Measurements from ENCODE around the gene KLHL6.
"Not testable (repeated sequence)": the region's sequence is repeated elsewhere in the genome, so short reads cannot be mapped to it uniquely, and the experiment has no call there.

Gene KLHL6

GRCh38 chr3:183526838-183527427, 28.6 kb downstream of the KLHL6 start:
- Histone ChIP-seq H3K4me1 (ENCODE audit: control insufficient read depth, insufficient read depth, low read length) (no peaks in the 10 kb centered on the region), H3K36me3 (ENCODE audit: control insufficient read depth, insufficient read depth, low read length) (no peaks in the 10 kb centered on the region), H3K4me3 (ENCODE audit: low read depth, low read length) (no peak overlapping the region), H3K9ac (ENCODE audit: low read depth, low read length) (no peak overlapping the region), H3K9me3 (ENCODE audit: control insufficient read depth, insufficient read depth, low read length) (no peaks in the 10 kb centered on the region), H3K27me3 (ENCODE audit: control insufficient read depth, insufficient read depth, low read length) (peaks cover 9% of the 10 kb centered on the region)

GRCh38 chr3:183524476-183524875, 31.0 kb downstream of the KLHL6 start:
- Histone ChIP-seq H3K36me3 (ENCODE audit: control insufficient read depth, insufficient read depth, low read length) (no peaks in the 10 kb centered on the region), H3K9me3 (ENCODE audit: control insufficient read depth, insufficient read depth, low read length) (no peaks in the 10 kb centered on the region), H3K9ac (ENCODE audit: low read depth, low read length) (no peak overlapping the region), H3K27me3 (ENCODE audit: control insufficient read depth, insufficient read depth, low read length) (no peaks in the 10 kb centered on the region), H3K4me1 (ENCODE audit: control insufficient read depth, insufficient read depth, low read length) (no peaks in the 10 kb centered on the region), H3K4me3 (ENCODE audit: low read depth, low read length) (no peak overlapping the region)

GRCh38 chr3:183520741-183521556, 34.6 kb downstream of the KLHL6 start:
- not testable (repeated sequence) for H3K9me3 ChIP-seq (ENCODE audit: control insufficient read depth, insufficient read depth, low read length); H3K27me3 ChIP-seq (ENCODE audit: control insufficient read depth, insufficient read depth, low read length); H3K9ac ChIP-seq (ENCODE audit: low read depth, low read length); H3K4me3 ChIP-seq (ENCODE audit: low read depth, low read length); H3K4me1 ChIP-seq (ENCODE audit: control insufficient read depth, insufficient read depth, low read length); H3K36me3 ChIP-seq (ENCODE audit: control insufficient read depth, insufficient read depth, low read length)

GRCh38 chr3:183520295-183520694, 35.2 kb downstream of the KLHL6 start:
- not testable (repeated sequence) for H3K36me3 ChIP-seq (ENCODE audit: control insufficient read depth, insufficient read depth, low read length); H3K9me3 ChIP-seq (ENCODE audit: control insufficient read depth, insufficient read depth, low read length); H3K9ac ChIP-seq (ENCODE audit: low read depth, low read length); H3K4me1 ChIP-seq (ENCODE audit: control insufficient read depth, insufficient read depth, low read length); H3K27me3 ChIP-seq (ENCODE audit: control insufficient read depth, insufficient read depth, low read length); H3K4me3 ChIP-seq (ENCODE audit: low read depth, low read length)

- Histone ChIP-seq H3K4me3 (ENCODE audit: low read depth, low read length) (no peak overlapping the region), H3K4me1 (ENCODE audit: control insufficient read depth, insufficient read depth, low read length) (peaks cover 2% of the 10 kb centered on the region), H3K27me3 (ENCODE audit: control insufficient read depth, insufficient read depth, low read length) (no peaks in the 10 kb centered on the region), H3K9me3 (ENCODE audit: control insufficient read depth, insufficient read depth, low read length) (no peaks in the 10 kb centered on the region), H3K36me3 (ENCODE audit: control insufficient read depth, insufficient read depth, low read length) (no peaks in the 10 kb centered on the region), H3K9ac (ENCODE audit: low read depth, low read length) (no peak overlapping the region)
These were observed 35.6 kb downstream of the KLHL6 start for GRCh38 chr3:183519891-183520290.

GRCh38 chr3:183518491-183519251, 36.8 kb downstream of the KLHL6 start:
- Histone ChIP-seq H3K36me3 (ENCODE audit: control insufficient read depth, insufficient read depth, low read length) (no peaks in the 10 kb centered on the region), H3K4me1 (ENCODE audit: control insufficient read depth, insufficient read depth, low read length) (peaks cover 2% of the 10 kb centered on the region), H3K9me3 (ENCODE audit: control insufficient read depth, insufficient read depth, low read length) (no peaks in the 10 kb centered on the region), H3K4me3 (ENCODE audit: low read depth, low read length) (no peak overlapping the region), H3K9ac (ENCODE audit: low read depth, low read length) (no peak overlapping the region), H3K27me3 (ENCODE audit: control insufficient read depth, insufficient read depth, low read length) (no peaks in the 10 kb centered on the region)

GRCh38 chr3:183517607-183518006, 37.9 kb downstream of the KLHL6 start:
- H3K36me3 ChIP-seq (ENCODE audit: control insufficient read depth, insufficient read depth, low read length) = no peaks in the 10 kb centered on the region
- H3K4me3 ChIP-seq (ENCODE audit: low read depth, low read length) = no peak overlapping the region
- peaks cover 2% of the 10 kb centered on the region for H3K4me1 ChIP-seq (ENCODE audit: control insufficient read depth, insufficient read depth, low read length)
- no peaks in the 10 kb centered on the region for H3K27me3 ChIP-seq (ENCODE audit: control insufficient read depth, insufficient read depth, low read length)
- no peaks in the 10 kb centered on the region for H3K9me3 ChIP-seq (ENCODE audit: control insufficient read depth, insufficient read depth, low read length)
- H3K9ac ChIP-seq (ENCODE audit: low read depth, low read length) = no peak overlapping the region

- Histone ChIP-seq H3K9ac (ENCODE audit: low read depth, low read length) (no peak overlapping the region), H3K9me3 (ENCODE audit: control insufficient read depth, insufficient read depth, low read length) (no peaks in the 10 kb centered on the region), H3K36me3 (ENCODE audit: control insufficient read depth, insufficient read depth, low read length) (no peaks in the 10 kb centered on the region), H3K4me1 (ENCODE audit: control insufficient read depth, insufficient read depth, low read length) (peaks cover 2% of the 10 kb centered on the region), H3K4me3 (ENCODE audit: low read depth, low read length) (no peak overlapping the region), H3K27me3 (ENCODE audit: control insufficient read depth, insufficient read depth, low read length) (no peaks in the 10 kb centered on the region)
These were observed 39.3 kb downstream of the KLHL6 start for GRCh38 chr3:183515968-183516851.

GRCh38 chr3:183514021-183514420, 41.5 kb downstream of the KLHL6 start:
- no peaks in the 10 kb centered on the region for H3K27me3 ChIP-seq (ENCODE audit: control insufficient read depth, insufficient read depth, low read length)
- no peaks in the 10 kb centered on the region for H3K9me3 ChIP-seq (ENCODE audit: control insufficient read depth, insufficient read depth, low read length)
- no peak overlapping the region for H3K9ac ChIP-seq (ENCODE audit: low read depth, low read length)
- H3K4me3 ChIP-seq (ENCODE audit: low read depth, low read length) = no peak overlapping the region
- peaks cover 2% of the 10 kb centered on the region for H3K4me1 ChIP-seq (ENCODE audit: control insufficient read depth, insufficient read depth, low read length)
- H3K36me3 ChIP-seq (ENCODE audit: control insufficient read depth, insufficient read depth, low read length) = no peaks in the 10 kb centered on the region

GRCh38 chr3:183513046-183513706, 42.3 kb downstream of the KLHL6 start:
- no peak overlapping the region for H3K9ac ChIP-seq (ENCODE audit: low read depth, low read length)
- H3K36me3 ChIP-seq (ENCODE audit: control insufficient read depth, insufficient read depth, low read length) = no peaks in the 10 kb centered on the region
- no peaks in the 10 kb centered on the region for H3K9me3 ChIP-seq (ENCODE audit: control insufficient read depth, insufficient read depth, low read length)
- H3K4me1 ChIP-seq (ENCODE audit: control insufficient read depth, insufficient read depth, low read length) = peaks cover under 1% of the 10 kb centered on the region
- no peak overlapping the region for H3K4me3 ChIP-seq (ENCODE audit: low read depth, low read length)
- no peaks in the 10 kb centered on the region for H3K27me3 ChIP-seq (ENCODE audit: control insufficient read depth, insufficient read depth, low read length)
